ENCODE measurements around the gene SP7. TPM values are rescaled to one million over a fixed set of nuclear protein-coding genes. Genes with fewer than 3 reads are reported as not detected.
A peak's percentile ranks its signal among the peaks of the same experiment; 100 is the strongest.

SP7 gene
- total and polyA plus RNA-seq, 9 of the 15 experiments (the other 6 are each of a cell fraction or from before 2014, with no cell fraction given): 0.04 TPM; not detected in 8

- TF ChIP-seq HDGF (IDR thresholded peaks at IDR 0.05) (no peak), ZNF232 (CRISPR knock-in tag; IDR thresholded peaks at IDR 0.05) (no peak), MLLT1 (IDR thresholded peaks at IDR 0.05) (peak in 1 of 2 experiments; percentile 54; a peak in 1 of 4 replicates), POLR2B (IDR thresholded peaks at IDR 0.05; ENCODE audit: low read depth, partially characterized antibody) (peak; percentile 88), ELF2 (CRISPR knock-in tag; IDR thresholded peaks at IDR 0.05) (peak; percentile 79), SP1 (CRISPR knock-in tag; IDR thresholded peaks at IDR 0.05) (no peak)
- TF ChIP-seq, protein P1, sequence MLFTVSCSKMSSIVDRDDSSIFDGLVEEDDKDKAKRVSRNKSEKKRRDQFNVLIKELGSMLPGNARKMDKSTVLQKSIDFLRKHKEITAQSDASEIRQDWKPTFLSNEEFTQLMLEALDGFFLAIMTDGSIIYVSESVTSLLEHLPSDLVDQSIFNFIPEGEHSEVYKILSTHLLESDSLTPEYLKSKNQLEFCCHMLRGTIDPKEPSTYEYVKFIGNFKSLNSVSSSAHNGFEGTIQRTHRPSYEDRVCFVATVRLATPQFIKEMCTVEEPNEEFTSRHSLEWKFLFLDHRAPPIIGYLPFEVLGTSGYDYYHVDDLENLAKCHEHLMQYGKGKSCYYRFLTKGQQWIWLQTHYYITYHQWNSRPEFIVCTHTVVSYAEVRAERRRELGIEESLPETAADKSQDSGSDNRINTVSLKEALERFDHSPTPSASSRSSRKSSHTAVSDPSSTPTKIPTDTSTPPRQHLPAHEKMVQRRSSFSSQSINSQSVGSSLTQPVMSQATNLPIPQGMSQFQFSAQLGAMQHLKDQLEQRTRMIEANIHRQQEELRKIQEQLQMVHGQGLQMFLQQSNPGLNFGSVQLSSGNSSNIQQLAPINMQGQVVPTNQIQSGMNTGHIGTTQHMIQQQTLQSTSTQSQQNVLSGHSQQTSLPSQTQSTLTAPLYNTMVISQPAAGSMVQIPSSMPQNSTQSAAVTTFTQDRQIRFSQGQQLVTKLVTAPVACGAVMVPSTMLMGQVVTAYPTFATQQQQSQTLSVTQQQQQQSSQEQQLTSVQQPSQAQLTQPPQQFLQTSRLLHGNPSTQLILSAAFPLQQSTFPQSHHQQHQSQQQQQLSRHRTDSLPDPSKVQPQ (CRISPR knock-in tag; IDR thresholded peaks at IDR 0.05; ENCODE audit: borderline replicate concordance): no peak
- TF ChIP-seq, protein P2, sequence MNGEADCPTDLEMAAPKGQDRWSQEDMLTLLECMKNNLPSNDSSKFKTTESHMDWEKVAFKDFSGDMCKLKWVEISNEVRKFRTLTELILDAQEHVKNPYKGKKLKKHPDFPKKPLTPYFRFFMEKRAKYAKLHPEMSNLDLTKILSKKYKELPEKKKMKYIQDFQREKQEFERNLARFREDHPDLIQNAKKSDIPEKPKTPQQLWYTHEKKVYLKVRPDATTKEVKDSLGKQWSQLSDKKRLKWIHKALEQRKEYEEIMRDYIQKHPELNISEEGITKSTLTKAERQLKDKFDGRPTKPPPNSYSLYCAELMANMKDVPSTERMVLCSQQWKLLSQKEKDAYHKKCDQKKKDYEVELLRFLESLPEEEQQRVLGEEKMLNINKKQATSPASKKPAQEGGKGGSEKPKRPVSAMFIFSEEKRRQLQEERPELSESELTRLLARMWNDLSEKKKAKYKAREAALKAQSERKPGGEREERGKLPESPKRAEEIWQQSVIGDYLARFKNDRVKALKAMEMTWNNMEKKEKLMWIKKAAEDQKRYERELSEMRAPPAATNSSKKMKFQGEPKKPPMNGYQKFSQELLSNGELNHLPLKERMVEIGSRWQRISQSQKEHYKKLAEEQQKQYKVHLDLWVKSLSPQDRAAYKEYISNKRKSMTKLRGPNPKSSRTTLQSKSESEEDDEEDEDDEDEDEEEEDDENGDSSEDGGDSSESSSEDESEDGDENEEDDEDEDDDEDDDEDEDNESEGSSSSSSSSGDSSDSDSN (IDR thresholded peaks at IDR 0.05; ENCODE audit: borderline replicate concordance in 1 of 2, low read depth in 2 of 2, low read length in 2 of 2): 0 out of 4 replicates have a peak, but pooled peaks of 1 of the 2 experiments have one; percentile 13
- TF ChIP-seq, protein P3, sequence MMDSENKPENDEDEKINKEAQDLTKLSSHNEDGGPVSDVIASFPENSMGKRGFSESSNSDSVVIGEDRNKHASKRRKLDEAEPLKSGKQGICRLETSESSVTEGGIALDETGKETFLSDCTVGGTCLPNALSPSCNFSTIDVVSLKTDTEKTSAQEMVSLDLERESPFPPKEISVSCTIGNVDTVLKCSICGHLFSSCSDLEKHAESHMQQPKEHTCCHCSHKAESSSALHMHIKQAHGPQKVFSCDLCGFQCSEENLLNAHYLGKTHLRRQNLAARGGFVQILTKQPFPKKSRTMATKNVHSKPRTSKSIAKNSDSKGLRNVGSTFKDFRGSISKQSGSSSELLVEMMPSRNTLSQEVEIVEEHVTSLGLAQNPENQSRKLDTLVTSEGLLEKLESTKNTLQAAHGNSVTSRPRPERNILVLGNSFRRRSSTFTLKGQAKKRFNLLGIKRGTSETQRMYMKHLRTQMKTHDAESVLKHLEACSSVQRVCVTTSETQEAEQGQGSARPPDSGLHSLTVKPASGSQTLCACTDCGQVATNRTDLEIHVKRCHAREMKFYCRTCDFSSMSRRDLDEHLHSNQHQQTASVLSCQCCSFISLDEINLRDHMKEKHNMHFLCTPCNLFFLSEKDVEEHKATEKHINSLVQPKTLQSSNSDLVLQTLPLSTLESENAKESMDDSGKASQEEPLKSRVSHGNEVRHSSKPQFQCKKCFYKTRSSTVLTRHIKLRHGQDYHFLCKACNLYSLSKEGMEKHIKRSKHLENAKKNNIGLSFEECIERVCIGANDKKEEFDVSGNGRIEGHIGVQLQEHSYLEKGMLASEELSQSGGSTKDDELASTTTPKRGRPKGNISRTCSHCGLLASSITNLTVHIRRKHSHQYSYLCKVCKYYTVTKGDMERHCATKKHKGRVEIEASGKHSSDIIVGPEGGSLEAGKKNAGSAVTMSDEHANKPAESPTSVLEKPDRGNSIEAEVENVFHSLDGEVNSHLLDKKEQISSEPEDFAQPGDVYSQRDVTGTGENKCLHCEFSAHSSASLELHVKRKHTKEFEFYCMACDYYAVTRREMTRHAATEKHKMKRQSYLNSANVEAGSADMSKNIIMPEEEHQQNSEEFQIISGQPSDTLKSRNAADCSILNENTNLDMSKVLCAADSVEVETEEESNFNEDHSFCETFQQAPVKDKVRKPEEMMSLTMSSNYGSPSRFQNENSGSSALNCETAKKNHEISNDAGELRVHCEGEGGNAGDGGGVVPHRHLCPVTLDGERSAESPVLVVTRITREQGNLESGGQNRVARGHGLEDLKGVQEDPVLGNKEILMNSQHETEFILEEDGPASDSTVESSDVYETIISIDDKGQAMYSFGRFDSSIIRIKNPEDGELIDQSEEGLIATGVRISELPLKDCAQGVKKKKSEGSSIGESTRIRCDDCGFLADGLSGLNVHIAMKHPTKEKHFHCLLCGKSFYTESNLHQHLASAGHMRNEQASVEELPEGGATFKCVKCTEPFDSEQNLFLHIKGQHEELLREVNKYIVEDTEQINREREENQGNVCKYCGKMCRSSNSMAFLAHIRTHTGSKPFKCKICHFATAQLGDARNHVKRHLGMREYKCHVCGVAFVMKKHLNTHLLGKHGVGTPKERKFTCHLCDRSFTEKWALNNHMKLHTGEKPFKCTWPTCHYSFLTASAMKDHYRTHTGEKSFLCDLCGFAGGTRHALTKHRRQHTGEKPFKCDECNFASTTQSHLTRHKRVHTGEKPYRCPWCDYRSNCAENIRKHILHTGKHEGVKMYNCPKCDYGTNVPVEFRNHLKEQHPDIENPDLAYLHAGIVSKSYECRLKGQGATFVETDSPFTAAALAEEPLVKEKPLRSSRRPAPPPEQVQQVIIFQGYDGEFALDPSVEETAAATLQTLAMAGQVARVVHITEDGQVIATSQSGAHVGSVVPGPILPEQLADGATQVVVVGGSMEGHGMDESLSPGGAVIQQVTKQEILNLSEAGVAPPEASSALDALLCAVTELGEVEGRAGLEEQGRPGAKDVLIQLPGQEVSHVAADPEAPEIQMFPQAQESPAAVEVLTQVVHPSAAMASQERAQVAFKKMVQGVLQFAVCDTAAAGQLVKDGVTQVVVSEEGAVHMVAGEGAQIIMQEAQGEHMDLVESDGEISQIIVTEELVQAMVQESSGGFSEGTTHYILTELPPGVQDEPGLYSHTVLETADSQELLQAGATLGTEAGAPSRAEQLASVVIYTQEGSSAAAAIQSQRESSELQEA (IDR thresholded peaks at IDR 0.05; ENCODE audit: low read depth): no peak
- TF ChIP-seq, protein P4, sequence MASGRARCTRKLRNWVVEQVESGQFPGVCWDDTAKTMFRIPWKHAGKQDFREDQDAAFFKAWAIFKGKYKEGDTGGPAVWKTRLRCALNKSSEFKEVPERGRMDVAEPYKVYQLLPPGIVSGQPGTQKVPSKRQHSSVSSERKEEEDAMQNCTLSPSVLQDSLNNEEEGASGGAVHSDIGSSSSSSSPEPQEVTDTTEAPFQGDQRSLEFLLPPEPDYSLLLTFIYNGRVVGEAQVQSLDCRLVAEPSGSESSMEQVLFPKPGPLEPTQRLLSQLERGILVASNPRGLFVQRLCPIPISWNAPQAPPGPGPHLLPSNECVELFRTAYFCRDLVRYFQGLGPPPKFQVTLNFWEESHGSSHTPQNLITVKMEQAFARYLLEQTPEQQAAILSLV (tag; IDR thresholded peaks at IDR 0.05): no peak
These were observed 40.9 kb downstream of the SP7 start, which contains the start of gene PFDN5 (continued) for GRCh38 chr12:53295070-53295890.

Measured in K562 (cell line).